Heart left ventricle (tissue), 16 donors: ENCODE data around the gene ITGB1BP2. TPM values are rescaled to one million over a fixed set of nuclear protein-coding genes. Genes with fewer than 3 reads are reported as not detected.
A peak's percentile ranks its signal among the peaks of the same experiment; 100 is the strongest.
"Not testable (repeated sequence)": the region's sequence is repeated elsewhere in the genome, so short reads cannot be mapped to it uniquely, and the experiment has no call there.

Experiments used
- ATAC-seq, 4 donors: fragments of 200-7000 bp; cut with Tn5 transposase; one replicate each; pipeline ENCODE4 v1.9.1; 2020 to 2022; ENCODE audit warnings: moderate library complexity in 4 of 4, mild to moderate bottlenecking in 3 of 4, moderate number of reproducible peaks in 1 of 4
- DNase-seq, 5 donors: peaks; one replicate each; pipeline ENCODE4 v3.0.0-alpha.2; 2020
- H3K27ac ChIP-seq, 12 donors: fragments of 200-600 bp; sonication (generic) in 4 of 12; one replicate each; pipeline versions ENCODE4 v1.5.0 to v1.8.0; 2016 to 2022; ENCODE audit warnings: mild to moderate bottlenecking in 2 of 12
- H3K27me3 ChIP-seq, 9 donors: fragments of 200-600 bp; sonication (generic) in 2 of 9; one replicate each; pipeline versions ENCODE4 v1.5.1 to v1.8.0; 2016 to 2022; ENCODE audit warnings: mild to moderate bottlenecking in 3 of 9
- H3K36me3 ChIP-seq, 9 donors: fragments of 200-600 bp; sonication (generic) in 2 of 9; one replicate each; pipeline versions ENCODE4 v1.5.0 to v1.8.0; 2018 to 2022; ENCODE audit warnings: mild to moderate bottlenecking in 2 of 9
- H3K4me1 ChIP-seq, 12 donors: fragments of 200-600 bp; sonication (generic) in 4 of 12; one replicate each; pipeline versions ENCODE4 v1.5.0 to v1.8.0; 2016 to 2022; ENCODE audit warnings: mild to moderate bottlenecking in 3 of 12
- H3K4me3 ChIP-seq, 12 donors: fragments of 200-600 bp; sonication (generic) in 4 of 12; one replicate each; pipeline versions ENCODE4 v1.5.0 to v1.8.0; 2017 to 2022; ENCODE audit warnings: mild to moderate bottlenecking in 9 of 12, moderate library complexity in 4 of 12
- H3K9me3 ChIP-seq, 12 donors: fragments of 200-600 bp; sonication (generic) in 4 of 12; one replicate each; pipeline versions ENCODE4 v1.5.0 to v1.8.0; 2016 to 2022; ENCODE audit warnings: mild to moderate bottlenecking in 1 of 12
- CTCF ChIP-seq, 12 donors: fragments of 200-600 bp; sonication (generic) in 4 of 12; IDR thresholded peaks; one replicate each; pipeline versions ENCODE4 v1.5.0 to v1.8.0; 2018 to 2022; ENCODE audit warnings: antibody characterized with exemption in 12 of 12, mild to moderate bottlenecking in 5 of 12
- POLR2A ChIP-seq, 2 donors: fragments of 450-650 bp; IDR thresholded peaks; one replicate each; pipeline ENCODE4 v1.6.1; 2017; ENCODE audit warnings: antibody characterized with exemption in 2 of 2, mild to moderate bottlenecking in 2 of 2, moderate library complexity in 2 of 2
- WGBS, 4 donors: extraction: QIAGEN DNeasy Blood & Tissue Kit in 2 of 4; methylation state at CpG; one replicate each; pipeline versions ENCODE4 v1.1.5 to v1.1.7; 2013 to 2018; 5-methylcytosine and 5-hydroxymethylcytosine counted together
- intact Hi-C, 10 donors: fragments of 100-400 bp; cut with DNase I; formaldehyde crosslinking; loops; one replicate each; pipeline versions ENCODE4 v1.11.1 to v1.14.2; 2022
- polyA plus RNA-seq, 2 donors: library from polyadenylated mRNA; stranded (reverse); fragments of 200-250 nt; gene quantifications; one replicate each; pipeline ENCODE4 v1.2.3, GENCODE V29; 2013
- total RNA-seq, 9 donors: library from RNA; depleted of rRNA in 2 of 9; stranded (reverse); fragments of >200 nt in 2 of 9; fragmentation: NEBNext Ultra II Directional in 3 of 9; extraction: Animal tissue kit (Norgen Biotek cat#: 25700) in 3 of 9; gene quantifications; one replicate each; pipeline versions ENCODE4 v1.1.0 to v1.2.4, GENCODE V29; 2016 to 2023
- donor health status: ischemic (EF 13 %, LVEDD 7.1; RV severe dilation, severe dysfunction).
- donor health status: healthy with polysubstance abuse.
- donor health status: DM: no; HTN: yes; CAD: no.
- donor health status: DM: no; HTN: no; CAD: no.
- donor health status: ischemic (EF 25% LVEDD 6.9; RV normal size, moderate dysfunction).
- donor health status: ischemic (EF 25% LVEDD 5.7; RV mildly dilated, moderate dysfunction).
- donor health status: healthy.
- donor health status: DM: yes; HTN: yes; CAD: no.
- donor health status: ischemic (EF 35%, LVEDD 5.7; RV mildly dilated, moderate dysfunction).
- donor health status: nonischemic (EF 11% LVEDD 7.7; RV severe dilation, severe dysfunction).
- donor health status: DM: yes; HTN: yes; CAD: no.
- donor health status: PGD.
- donor health status: ischemic (EF 29% LVEDD 5.4; RV normal size, mild dysfunction).
- donor health status: nonischemic (EF 23%, LVEDD 6.1; RV moderate dilation, normal function).

The ITGB1BP2 gene
- total and polyA plus RNA-seq, 11 donors, result 64.2 to 162 (median 87.0) TPM

- WGBS, 4 donors, result 84 to 98% (median 93%) methylated on average over 6 of the region's 6 CpGs
These were observed 4.7 kb upstream of the ITGB1BP2 start for GRCh38 chrX:71296806-71297205.

GRCh38 chrX:71298119-71298518 is 3.4 kb upstream of the ITGB1BP2 start:
- peaks cover 0 to 79% (median 75%) of the 10 kb centered on the region in 9 donors for H3K36me3 ChIP-seq
- 41 to 65% (median 54%) methylated on average over 3 of the region's 3 CpGs for WGBS, 4 donors
- no peak for TF ChIP-seq CTCF (IDR thresholded peaks at IDR 0.05)
- intact Hi-C loops, result no loop called here
- H3K27ac ChIP-seq, result peak overlapping the region in 4 of 12 donors; percentile 8 to 37 (median 19)
- H3K4me3 ChIP-seq, result no peak overlapping the region
- peaks cover 0 to 13% (median 1%) of the 10 kb centered on the region in 12 donors for H3K4me1 ChIP-seq
- DNase-seq, result no peak
- H3K9me3 ChIP-seq, result no peaks in the 10 kb centered on the region
- no peaks in the 10 kb centered on the region for H3K27me3 ChIP-seq
- peak in 2 of 4 donors; percentile 24 to 35 for ATAC-seq

More at GRCh38 chrX:71296806-71297205, 4.7 kb upstream of the ITGB1BP2 start:
- Histone ChIP-seq H3K9me3 (no peaks in the 10 kb centered on the region), H3K36me3 (peaks cover 0 to 92% (median 88%) of the 10 kb centered on the region in 9 donors), H3K27ac (no peak overlapping the region), H3K4me3 (no peak overlapping the region), H3K4me1 (peaks cover 0 to 7% (median 0%) of the 10 kb centered on the region in 12 donors), H3K27me3 (no peaks in the 10 kb centered on the region)
- intact Hi-C loops, result no loop called here
- DNase-seq, result no peak
- no peak for TF ChIP-seq CTCF (IDR thresholded peaks at IDR 0.05)
- no peak for TF ChIP-seq POLR2A (IDR thresholded peaks at IDR 0.05)
- no peak for ATAC-seq

- Histone ChIP-seq H3K36me3 (peaks cover 0 to 70% (median 57%) of the 10 kb centered on the region in 9 donors), H3K4me1 (peaks cover 0 to 16% (median 3%) of the 10 kb centered on the region in 12 donors)
- intact Hi-C loops, H3K9me3 ChIP-seq, H3K4me3 ChIP-seq, H3K27me3 ChIP-seq, DNase-seq, H3K27ac ChIP-seq, ATAC-seq: not testable (repeated sequence)
- WGBS, 4 donors, result 84 to 90% (median 88%) methylated on average over 7 of the region's 7 CpGs
These were observed 1.5 kb upstream of the ITGB1BP2 start for GRCh38 chrX:71300064-71300463.

GRCh38 chrX:71300495-71300894 is 1.1 kb upstream of the ITGB1BP2 start:
- intact Hi-C loops, DNase-seq, H3K9me3 ChIP-seq, ATAC-seq, H3K4me3 ChIP-seq, H3K27me3 ChIP-seq: not testable (repeated sequence)
- 80 to 85% (median 82%) methylated on average over 7 of the region's 7 CpGs for WGBS, 4 donors
- Histone ChIP-seq H3K36me3 (peaks cover 0 to 66% (median 53%) of the 10 kb centered on the region in 9 donors), H3K4me1 (peaks cover 0 to 16% (median 3%) of the 10 kb centered on the region in 12 donors), H3K27ac (peak overlapping the region in 4 of 12 donors; percentile 67 to 88 (median 81))

- H3K4me1 ChIP-seq, result peaks cover 0 to 16% (median 3%) of the 10 kb centered on the region in 12 donors
- ATAC-seq, result peak in 2 of 4 donors; percentile 4 to 32
- TF ChIP-seq POLR2A (IDR thresholded peaks at IDR 0.05), result no peak
- no peak for TF ChIP-seq CTCF (IDR thresholded peaks at IDR 0.05)
- H3K9me3 ChIP-seq, result no peaks in the 10 kb centered on the region
- DNase-seq, result no peak
- peak overlapping the region; percentile 0 to 58 (median 44) for H3K4me3 ChIP-seq
- peaks cover 0 to 44% (median 31%) of the 10 kb centered on the region in 9 donors for H3K36me3 ChIP-seq
- H3K27ac ChIP-seq, result peak overlapping the region in 11 of 12 donors; percentile 52 to 88 (median 81)
- WGBS, 4 donors, result 23 to 50% (median 33%) methylated on average over 5 of the region's 5 CpGs
- no peaks in the 10 kb centered on the region for H3K27me3 ChIP-seq
- intact Hi-C loops, result no loop called here
These were observed 1.1 kb downstream of the ITGB1BP2 start for GRCh38 chrX:71302461-71303213.
